CD4-positive, alpha-beta T cell (primary cell): ENCODE results near the gene PRKCH. TPM values are rescaled to one million over a fixed set of nuclear protein-coding genes. Genes with fewer than 3 reads are reported as not detected.

Experiments
- ATAC-seq: fragments of 200-7000 bp; cut with Tn5 transposase; one replicate; pipeline ENCODE4 v1.10.0; 2022; ENCODE audit warnings: mild to moderate bottlenecking; ENCODE audit not compliant: poor library complexity
- CTCF ChIA-PET: fragments of 350-600 bp; sonication (Branson Sonifier 250); formaldehyde crosslinking; loops from one replicate; lab custom pipeline; 2021; ENCODE audit warnings: antibody characterized with exemption, inconsistent platforms; lab: Charles Lee
- POLR2A ChIA-PET: fragments of 350-600 bp; sonication (Branson Sonifier 250); formaldehyde crosslinking; loops from one replicate; lab custom pipeline; 2021; ENCODE audit warnings: antibody characterized with exemption, inconsistent platforms; lab: Charles Lee
- DNase-seq, 14 experiments: peaks; one replicate each; pipeline ENCODE4 v3.0.0-alpha.2; 2013 to 2020; ENCODE audit warnings: mixed read lengths in 2 of 14
- H3K27ac ChIP-seq, 2 donors: one replicate each; pipeline versions ENCODE4 v1.5.1 to v1.7.0; 2013; ENCODE audit warnings: low read length in 2 of 2, low read depth in 1 of 2, mild to moderate bottlenecking in 1 of 2
- H3K27me3 ChIP-seq, 2 experiments: 1 replicate in 1 of 2; 2 replicates in 1 of 2; pipeline versions ENCODE4 v1.6.1 to v1.7.0; 2013; ENCODE audit warnings: low read length in 2 of 2, control low read depth in 1 of 2, mild to moderate bottlenecking in 1 of 2, moderate library complexity in 1 of 2; ENCODE audit not compliant: insufficient read depth in 2 of 2, control insufficient read depth in 1 of 2
- H3K36me3 ChIP-seq: one replicate; pipeline ENCODE4 v1.6.1; 2013; ENCODE audit warnings: low read length, control low read depth; ENCODE audit not compliant: insufficient read depth
- H3K4me1 ChIP-seq: one replicate; pipeline ENCODE4 v1.6.1; 2013; ENCODE audit warnings: low read length, control low read depth; ENCODE audit not compliant: insufficient read depth
- H3K4me3 ChIP-seq: one replicate; pipeline ENCODE4 v1.5.1; 2013; ENCODE audit warnings: mild to moderate bottlenecking, low read length, moderate library complexity
- H3K9me3 ChIP-seq, 2 experiments: 1 replicate in 1 of 2; 2 replicates in 1 of 2; pipeline versions ENCODE4 v1.6.1 to v1.7.0; 2013; ENCODE audit warnings: low read length in 2 of 2, mild to moderate bottlenecking in 2 of 2, control low read depth in 1 of 2, moderate library complexity in 1 of 2; ENCODE audit not compliant: control insufficient read depth in 1 of 2, insufficient read depth in 1 of 2
- H3K27ac Mint-ChIP-seq: one replicate; pipeline ENCODE4 v1.8.0; 2020; ENCODE audit warnings: mixed read lengths
- H3K27me3 Mint-ChIP-seq: one replicate; pipeline ENCODE4 v1.8.0; 2021; ENCODE audit warnings: mixed read lengths
- H3K36me3 Mint-ChIP-seq: one replicate; pipeline ENCODE4 v1.8.0; 2021; ENCODE audit warnings: low read depth, mixed read lengths
- H3K4me1 Mint-ChIP-seq: one replicate; pipeline ENCODE4 v1.8.0; 2021; ENCODE audit warnings: low read depth, mixed read lengths
- H3K4me3 Mint-ChIP-seq: one replicate; pipeline ENCODE4 v1.8.0; 2020; ENCODE audit warnings: mild to moderate bottlenecking, mixed read lengths
- H3K9me3 Mint-ChIP-seq: one replicate; pipeline ENCODE4 v1.8.0; 2020; ENCODE audit warnings: mixed read lengths
- intact Hi-C, 2 experiments: fragments of 100-400 bp; cut with DNase I in 1 of 2; cut with micrococcal nuclease in 1 of 2; formaldehyde crosslinking; loops; one replicate each; pipeline versions ENCODE4 v1.15.1 to v1.9.0; 2023 to 2025; cut with DNase I, micrococcal nuclease
- total RNA-seq, 174 experiments: library from RNA in 2 of 174; stranded (reverse) in 2 of 174; gene quantifications; one replicate each; pipeline ENCODE4 v1.2.3 and lab custom pipeline; 2021 to 2026
- TF ChIP-seq, protein P1 (sequence below): fragments of 200-600 bp; IDR thresholded peaks from one replicate; pipeline ENCODE4 v1.8.0; 2022; ENCODE audit warnings: antibody characterized with exemption, mild to moderate bottlenecking

Gene PRKCH
- total RNA-seq, 2 experiments from 2014 or later = 378 to 385 TPM

DNA sequence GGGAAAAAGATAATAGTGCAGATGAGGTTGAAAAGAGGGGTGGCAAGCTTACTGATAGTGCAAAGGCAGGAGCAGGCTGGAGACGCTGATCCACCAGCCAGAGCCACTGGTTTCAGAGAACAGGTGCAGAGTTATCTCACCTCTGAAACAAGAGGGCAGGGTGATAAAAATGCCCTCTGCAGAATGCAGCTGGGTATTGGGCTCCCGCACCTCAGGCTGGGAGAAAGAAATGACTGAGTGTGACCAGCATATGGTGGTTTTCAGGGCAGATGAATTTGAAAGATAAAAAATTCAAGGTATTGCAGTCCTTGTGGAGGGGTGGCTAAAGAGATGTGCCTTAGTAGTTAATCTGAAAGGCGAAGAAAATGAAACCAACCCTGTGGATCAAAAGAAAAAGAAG lies 37.4 kb upstream of the PRKCH start:
- no peak for DNase-seq
- Histone ChIP-seq H3K4me1 (peaks cover 24% of the 10 kb centered on the region), H3K27ac (no peak overlapping the region), H3K4me3 (no peak overlapping the region), H3K36me3 (no peaks in the 10 kb centered on the region), H3K27me3 (no peaks in the 10 kb centered on the region), H3K9me3 (no peaks in the 10 kb centered on the region)
- Mint-ChIP-seq H3K27ac (no peak overlapping the region), H3K4me1 (peaks cover 35% of the 10 kb centered on the region), H3K4me3 (no peak overlapping the region), H3K36me3 (peaks cover 6% of the 10 kb centered on the region), H3K9me3 (no peaks in the 10 kb centered on the region), H3K27me3 (no peaks in the 10 kb centered on the region)
- TF ChIP-seq, protein P1, sequence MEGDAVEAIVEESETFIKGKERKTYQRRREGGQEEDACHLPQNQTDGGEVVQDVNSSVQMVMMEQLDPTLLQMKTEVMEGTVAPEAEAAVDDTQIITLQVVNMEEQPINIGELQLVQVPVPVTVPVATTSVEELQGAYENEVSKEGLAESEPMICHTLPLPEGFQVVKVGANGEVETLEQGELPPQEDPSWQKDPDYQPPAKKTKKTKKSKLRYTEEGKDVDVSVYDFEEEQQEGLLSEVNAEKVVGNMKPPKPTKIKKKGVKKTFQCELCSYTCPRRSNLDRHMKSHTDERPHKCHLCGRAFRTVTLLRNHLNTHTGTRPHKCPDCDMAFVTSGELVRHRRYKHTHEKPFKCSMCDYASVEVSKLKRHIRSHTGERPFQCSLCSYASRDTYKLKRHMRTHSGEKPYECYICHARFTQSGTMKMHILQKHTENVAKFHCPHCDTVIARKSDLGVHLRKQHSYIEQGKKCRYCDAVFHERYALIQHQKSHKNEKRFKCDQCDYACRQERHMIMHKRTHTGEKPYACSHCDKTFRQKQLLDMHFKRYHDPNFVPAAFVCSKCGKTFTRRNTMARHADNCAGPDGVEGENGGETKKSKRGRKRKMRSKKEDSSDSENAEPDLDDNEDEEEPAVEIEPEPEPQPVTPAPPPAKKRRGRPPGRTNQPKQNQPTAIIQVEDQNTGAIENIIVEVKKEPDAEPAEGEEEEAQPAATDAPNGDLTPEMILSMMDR = no peak
- ChIA-PET POLR2A (no interaction called here), CTCF (interaction anchor here (0.8 to 1.2 kb wide), 2 partner anchors 14 to 67 kb away, joined by 3 read pairs; no protein-coding TSS in a partner anchor)
- intact Hi-C loops = no loop called here
- ATAC-seq = no peak

DNA sequence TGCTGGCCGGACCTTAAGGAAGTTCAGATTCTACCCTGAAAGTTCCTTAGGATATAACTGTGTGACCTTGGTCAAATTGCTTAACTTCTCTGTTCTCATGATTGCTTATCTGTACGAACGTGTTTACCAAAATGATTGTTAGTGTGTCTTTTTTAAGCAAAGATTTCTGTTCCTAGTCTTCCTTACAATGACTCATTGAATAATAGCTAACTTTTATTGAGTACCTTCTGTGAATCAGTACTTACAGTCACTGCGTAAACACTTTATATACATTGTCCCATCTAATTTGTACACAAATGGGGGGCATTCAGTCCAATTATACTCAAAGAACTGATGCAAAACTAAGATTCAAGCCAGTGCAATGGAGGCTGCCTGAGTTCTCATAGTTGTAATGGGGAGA lies 36.0 kb upstream of the PRKCH start:
- TF ChIP-seq, protein P1 = no peak
- ChIA-PET CTCF (interaction anchor here (1.2 to 1.4 kb wide), 3 partner anchors 16 to 445 kb away, joined by 3 to 10 read pairs (median 3); no protein-coding TSS in a partner anchor), POLR2A (interaction anchor here (1.0 kb wide), 1 partner anchor 191 kb away, joined by 3 read pairs; no protein-coding TSS in a partner anchor)
- H3K27me3 Mint-ChIP-seq = no peaks in the 10 kb centered on the region
- Histone ChIP-seq H3K27me3 (no peaks in the 10 kb centered on the region), H3K36me3 (no peaks in the 10 kb centered on the region), H3K9me3 (no peaks in the 10 kb centered on the region), H3K4me1 (peaks cover 13% of the 10 kb centered on the region), H3K4me3 (no peak overlapping the region), H3K27ac (no peak overlapping the region)
- no peak overlapping the region for H3K4me3 Mint-ChIP-seq
- no peak for DNase-seq
- H3K36me3 Mint-ChIP-seq = peaks cover 2% of the 10 kb centered on the region
- intact Hi-C loops = loop anchor here in 1 of 2 experiments (1.0 kb wide), 1 partner anchor 15 kb away; no protein-coding TSS in a partner anchor
- no peak for ATAC-seq
- no peaks in the 10 kb centered on the region for H3K9me3 Mint-ChIP-seq
- no peak overlapping the region for H3K27ac Mint-ChIP-seq
- peaks cover 22% of the 10 kb centered on the region for H3K4me1 Mint-ChIP-seq

DNA sequence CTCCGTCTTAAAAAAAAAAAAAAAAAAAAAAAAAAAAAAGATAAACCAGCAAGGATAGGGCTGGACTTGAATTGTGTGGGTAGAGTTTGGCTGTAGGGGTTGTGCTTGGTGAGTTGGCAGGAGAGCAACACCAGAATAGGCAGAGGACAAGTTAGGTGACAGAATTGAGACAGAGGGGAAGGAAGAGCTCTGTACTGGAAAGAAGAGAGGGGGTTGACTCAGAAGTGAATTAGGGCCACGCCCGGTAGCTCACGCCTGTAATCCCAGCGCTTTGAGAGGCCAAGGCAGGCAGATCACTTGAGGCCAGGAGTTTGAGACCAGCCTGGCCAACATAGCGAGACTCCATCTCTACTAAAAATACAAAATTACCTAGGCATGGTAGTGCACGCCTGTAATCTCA lies 34.2 kb upstream of the PRKCH start:
- POLR2A ChIA-PET = no interaction called here
- TF ChIP-seq, protein P1 = no peak

More for the DNA sequence above, 34.2 kb upstream of the PRKCH start:
- Histone ChIP-seq H3K9me3 (no peaks in the 10 kb centered on the region), H3K4me1 (peaks cover 4% of the 10 kb centered on the region), H3K27me3 (no peaks in the 10 kb centered on the region), H3K27ac (no peak overlapping the region), H3K36me3 (no peaks in the 10 kb centered on the region), H3K4me3 (no peak overlapping the region)
- Mint-ChIP-seq H3K36me3 (no peaks in the 10 kb centered on the region), H3K27me3 (no peaks in the 10 kb centered on the region), H3K4me3 (no peak overlapping the region), H3K4me1 (peaks cover 17% of the 10 kb centered on the region), H3K9me3 (no peaks in the 10 kb centered on the region), H3K27ac (no peak overlapping the region)
- CTCF ChIA-PET = no interaction called here
- ATAC-seq (no peak), DNase-seq (no peak)
- intact Hi-C loops = no loop called here
